Measurements from ENCODE around the gene CES4A. TPM values are rescaled to one million over a fixed set of nuclear protein-coding genes. Genes with fewer than 3 reads are reported as not detected.

Gene CES4A
- total RNA-seq: 1.1 and 3.3 TPM in 2 replicates

GRCh38 chr16:66988197-66988788, at the start of gene CES4A:
Gene CES4A (plus strand): TSS chr16:66988589. CDS start chr16:66988773, 184 bp downstream.

GRCh38 chr16:66961065-66961744, 27.2 kb upstream of the CES4A start, which contains the start of gene CES3:
Gene CES3 (plus strand): TSS chr16:66961266. CDS start chr16:66961308, 42 bp downstream.

GRCh38 chr16:67028696-67029253, 40.4 kb downstream of the CES4A start, which contains the start of gene CBFB:
Gene CBFB (plus strand): TSS chr16:67029149. CDS start chr16:67029408, 259 bp downstream.

Other genes with a start within 250 kb of the CES4A start
- gene DYNC1LI2, start 237.0 kb upstream of the CES4A start, total RNA-seq: 122 and 152 TPM in 2 replicates
- gene TERB1, start 187.0 kb upstream of the CES4A start, total RNA-seq: under 0.01 and 0.09 TPM in 2 replicates
- 52.1 and 56.9 TPM in 2 replicates for gene NAE1, start 157.6 kb upstream of the CES4A start, total RNA-seq
- gene CA7, start 144.2 kb upstream of the CES4A start, total RNA-seq: not detected in 2 replicates
- 5.1 and 5.2 TPM in 2 replicates for gene PDP2, start 108.1 kb upstream of the CES4A start, total RNA-seq
- not detected in 2 replicates for gene CDH16, start 69.7 kb upstream of the CES4A start, total RNA-seq
- gene RRAD, start 63.1 kb upstream of the CES4A start, total RNA-seq: 9.8 and 11.7 TPM in 2 replicates
- 154 and 205 TPM in 2 replicates for gene CIAO2B, start 54.2 kb upstream of the CES4A start, total RNA-seq
- 20.6 and 29.0 TPM in 2 replicates for gene CES2, start 53.1 kb upstream of the CES4A start, total RNA-seq
- 0.17 and 0.95 TPM in 2 replicates for gene CES3, start 27.3 kb upstream of the CES4A start, total RNA-seq
- 49.2 and 80.2 TPM in 2 replicates for gene CBFB, start 40.6 kb downstream of the CES4A start, total RNA-seq
- gene PHAF1, start 121.4 kb downstream of the CES4A start, total RNA-seq: 10.9 and 12.3 TPM in 2 replicates
- 30.4 and 30.6 TPM in 2 replicates for gene B3GNT9, start 162.4 kb downstream of the CES4A start, total RNA-seq
- 22.2 and 24.0 TPM in 2 replicates for gene TRADD, start 171.3 kb downstream of the CES4A start, total RNA-seq
- gene FBXL8, start 171.4 kb downstream of the CES4A start, total RNA-seq: 13.1 and 14.2 TPM in 2 replicates
- gene HSF4, start 176.2 kb downstream of the CES4A start, total RNA-seq: 29.5 and 58.1 TPM in 2 replicates
- gene NOL3, start 181.9 kb downstream of the CES4A start, total RNA-seq: 18.1 and 36.8 TPM in 2 replicates
- gene MATCAP1, start 195.4 kb downstream of the CES4A start, total RNA-seq: 27.7 and 30.4 TPM in 2 replicates
- gene EXOC3L1, start 201.5 kb downstream of the CES4A start, total RNA-seq: 0.16 and 0.34 TPM in 2 replicates
- gene E2F4, start 203.6 kb downstream of the CES4A start, total RNA-seq: 29.0 and 42.0 TPM in 2 replicates
- 0.26 and 0.32 TPM in 2 replicates for gene ELMO3, start 210.5 kb downstream of the CES4A start, total RNA-seq
- 35.1 and 36.9 TPM in 2 replicates for gene TMEM208, start 238.5 kb downstream of the CES4A start, total RNA-seq